Hematopoietic multipotent progenitor cell treated with erythropoietin and hydrocortisone succinate and interleukin-3 and kit ligand, for 15 days (in vitro differentiated cells): Measurements from ENCODE around the gene PRKCQ.

ENCODE experiments used
- DNase-seq: peaks from one replicate; pipeline ENCODE4 v3.0.0-alpha.2; 2015; ENCODE audit warnings: low spot score

PRKCQ gene

DNA sequence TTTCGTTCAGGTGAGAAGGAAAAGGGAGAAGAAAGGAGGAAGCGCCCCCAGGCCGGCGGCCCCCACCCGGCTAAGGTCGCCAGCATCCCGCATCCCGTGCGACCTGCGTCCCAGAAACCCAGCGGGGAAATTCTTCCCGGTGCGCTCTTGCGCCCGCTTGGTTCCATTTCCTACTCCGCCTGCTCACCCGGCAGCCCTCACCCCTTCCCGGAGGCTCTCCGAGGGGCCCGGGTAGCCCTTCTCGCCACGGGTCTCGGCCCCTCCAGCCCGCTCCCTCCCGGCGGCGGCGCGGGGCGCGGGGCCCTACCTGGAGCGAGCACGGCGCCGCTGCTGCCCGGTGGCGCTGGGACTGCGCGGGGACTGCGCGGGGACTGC, at the start of gene PRKCQ:
PRKCQ (minus strand) TSS at position 373 of the 375 bp plus-strand sequence. CDS start 65,141 bp downstream, outside the sequence.
- DNase-seq: no peak

GRCh38 chr10:6625428-6625827, 45.4 kb upstream of the PRKCQ start:
- no peak for DNase-seq

- DNase-seq: no peak
These were observed 44.3 kb upstream of the PRKCQ start for GRCh38 chr10:6624392-6624791.

DNA sequence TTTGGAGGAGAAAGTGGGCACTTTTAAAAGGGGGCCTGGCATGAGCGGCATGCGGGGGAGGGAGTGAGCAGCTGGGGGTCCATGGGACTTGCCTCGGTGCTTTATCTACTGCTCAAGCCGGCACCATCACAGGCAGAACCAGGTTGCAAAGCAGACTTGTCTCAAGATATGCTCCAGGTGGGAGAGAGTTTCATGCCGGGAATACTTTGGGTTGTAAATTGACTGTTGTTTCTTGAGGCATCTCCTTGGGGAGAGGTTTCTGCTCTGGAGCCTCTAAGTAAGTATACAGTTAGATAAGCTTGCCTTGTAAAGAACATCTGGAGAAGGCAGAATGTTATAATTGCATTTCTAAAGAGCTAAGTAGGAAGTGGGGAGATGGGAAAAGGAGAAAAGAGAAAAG, 42.8 kb upstream of the PRKCQ start:
- DNase-seq: no peak

DNA sequence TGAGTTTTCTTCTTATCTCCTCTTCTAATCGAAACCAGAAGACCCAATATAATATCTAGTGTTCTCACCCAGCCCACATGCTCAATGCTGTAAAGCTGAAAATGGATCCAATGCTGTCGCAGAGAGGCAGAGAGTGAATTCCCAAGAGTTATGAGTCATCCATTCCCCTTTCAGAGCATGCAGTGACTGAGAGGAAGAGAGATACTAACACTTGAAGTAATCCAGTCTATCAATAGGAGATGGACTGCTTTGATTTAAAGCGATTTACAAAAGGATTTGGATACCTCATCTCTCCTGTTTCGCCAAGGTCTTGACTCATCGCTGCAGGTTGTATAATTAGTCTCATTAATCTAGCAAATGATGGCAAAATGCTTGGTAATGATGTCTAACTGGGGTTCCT, 41.5 kb upstream of the PRKCQ start:
- no peak for DNase-seq

GRCh38 chr10:6619660-6620059, 39.6 kb upstream of the PRKCQ start:
- DNase-seq: no peak

GRCh38 chr10:6618340-6618739, 38.3 kb upstream of the PRKCQ start:
- DNase-seq: no peak

- no peak for DNase-seq
These were observed 37.4 kb upstream of the PRKCQ start for GRCh38 chr10:6617309-6618076.

DNA sequence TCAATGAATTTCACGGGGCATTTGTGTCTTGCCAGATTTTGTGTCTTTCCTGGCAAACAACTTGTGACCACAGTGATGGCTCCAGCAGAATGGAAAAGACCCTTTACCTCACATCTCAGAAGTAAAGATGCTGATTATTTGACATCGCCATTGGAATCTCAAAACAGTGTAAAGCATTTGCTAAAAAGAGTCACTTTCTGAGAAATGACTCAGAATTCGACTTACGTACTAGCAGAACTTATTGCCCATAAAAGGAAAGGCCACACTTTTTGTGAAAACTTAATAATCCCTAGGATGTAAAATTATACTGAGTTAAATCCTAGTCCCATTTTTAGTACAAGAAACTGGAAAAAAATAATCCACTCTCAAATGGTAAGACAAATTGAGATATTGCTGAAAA, 35.9 kb upstream of the PRKCQ start:
- DNase-seq: no peak

DNA sequence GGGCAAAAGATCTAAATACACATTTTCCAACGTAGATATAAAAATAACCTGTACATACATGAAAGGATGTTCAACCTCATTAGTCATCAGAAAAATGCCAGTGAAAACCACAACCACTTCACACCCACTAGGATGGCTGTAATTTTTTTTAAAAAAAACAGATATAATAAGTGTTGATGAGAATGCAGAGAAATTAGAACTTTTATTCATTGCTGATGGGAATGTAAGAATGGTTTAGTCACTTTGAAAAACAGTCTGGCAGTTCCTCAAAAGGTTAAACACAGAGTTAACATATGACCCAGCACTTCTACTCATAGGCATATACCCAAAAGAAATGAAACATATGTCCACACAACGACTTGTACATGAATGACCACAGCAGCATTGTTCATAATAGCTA, 32.3 kb upstream of the PRKCQ start:
- no peak for DNase-seq

DNA sequence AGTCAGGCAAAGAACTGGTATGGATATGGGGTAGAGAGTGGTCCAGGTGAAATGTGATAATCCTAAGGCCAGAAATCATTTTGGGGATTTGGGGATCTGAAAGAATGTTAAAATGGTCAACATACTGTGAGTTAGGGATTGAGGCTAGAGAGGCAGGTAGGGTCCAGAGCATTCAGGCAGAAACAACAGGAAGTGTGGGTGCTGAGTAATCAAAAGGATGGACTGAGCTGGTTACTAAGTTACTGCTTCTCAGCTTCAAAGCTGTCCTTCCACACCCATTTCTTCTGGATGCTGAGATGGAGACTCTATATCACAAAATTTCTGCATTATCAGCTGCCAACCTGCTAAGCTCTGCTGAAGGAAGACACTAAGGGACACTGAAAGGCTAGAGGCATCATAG, 30.6 kb upstream of the PRKCQ start:
- DNase-seq: no peak

GRCh38 chr10:6609625-6610024, 29.5 kb upstream of the PRKCQ start:
- no peak for DNase-seq

- DNase-seq: no peak
These were observed 27.7 kb upstream of the PRKCQ start for GRCh38 chr10:6607778-6608177.

- no peak for DNase-seq
These were observed 27.1 kb upstream of the PRKCQ start for GRCh38 chr10:6607182-6607581.

GRCh38 chr10:6603142-6604125, 23.4 kb upstream of the PRKCQ start:
- no peak for DNase-seq

GRCh38 chr10:6602700-6603084, 22.6 kb upstream of the PRKCQ start:
- no peak for DNase-seq

- DNase-seq: no peak
These were observed 22.1 kb upstream of the PRKCQ start for GRCh38 chr10:6602026-6602699.

- DNase-seq: no peak
These were observed 21.2 kb upstream of the PRKCQ start for GRCh38 chr10:6601246-6601805.

DNA sequence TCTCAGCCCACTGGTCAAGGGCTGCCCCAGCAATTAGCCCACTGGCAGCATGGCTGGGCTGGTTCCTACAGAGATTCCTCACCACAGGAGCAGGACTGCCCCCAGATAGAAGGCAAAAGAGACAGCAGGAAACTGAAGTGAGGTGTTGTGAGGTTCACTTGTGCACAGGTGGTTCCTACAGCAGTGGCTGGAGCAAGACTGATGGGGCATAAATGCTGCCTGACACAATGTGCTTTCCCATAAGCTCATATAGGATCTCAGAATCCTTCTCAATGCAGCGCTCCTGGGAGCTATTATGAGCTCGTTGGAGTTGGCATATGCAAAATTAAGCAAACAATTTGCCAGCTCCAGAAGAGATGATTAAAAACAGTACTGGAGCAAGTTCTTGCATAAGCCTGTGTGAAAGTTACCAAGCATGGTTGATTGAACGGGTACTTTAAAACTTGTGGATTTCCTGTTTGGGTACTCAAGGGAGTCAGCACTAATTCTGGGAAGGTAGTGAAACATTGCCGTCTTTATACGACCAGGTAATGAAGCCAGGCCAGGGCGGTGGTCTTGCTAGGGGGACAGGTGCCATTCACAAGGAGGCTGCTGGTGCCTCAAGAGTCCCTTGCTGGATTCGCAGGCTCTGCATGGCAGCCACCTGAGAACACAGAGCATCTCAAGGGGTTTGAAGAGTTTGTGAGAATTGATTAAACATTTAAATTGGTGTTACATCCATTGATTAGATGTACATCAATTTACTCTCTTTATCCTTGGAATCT, 20.3 kb upstream of the PRKCQ start:
- no peak for DNase-seq

GRCh38 chr10:6598679-6599078, 18.6 kb upstream of the PRKCQ start:
- DNase-seq: no peak

DNA sequence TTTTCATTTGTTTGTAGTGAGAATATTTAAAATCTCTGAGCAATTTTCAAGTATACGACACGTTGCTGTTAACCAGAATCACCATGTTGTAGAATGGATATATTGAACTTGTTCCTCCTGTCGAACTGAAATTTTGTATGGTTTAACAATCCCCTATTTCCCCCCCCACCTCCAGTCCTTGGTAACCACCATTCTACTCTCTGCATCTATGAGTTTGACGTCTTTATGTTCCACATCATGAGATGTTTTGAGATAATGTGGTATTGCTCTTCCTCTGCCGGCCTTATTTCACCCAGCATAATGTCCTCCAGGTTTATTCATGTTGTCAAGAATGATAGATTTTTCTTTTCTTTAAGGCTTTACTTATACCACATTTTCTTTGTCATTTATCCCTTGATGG, 17.4 kb upstream of the PRKCQ start:
- no peak for DNase-seq

- DNase-seq: no peak
These were observed 15.4 kb upstream of the PRKCQ start for GRCh38 chr10:6595499-6595898.
